Measurements from ENCODE around the gene MOV10L1.

GRCh38 chr22:50186761-50187523 is 97.1 kb downstream of the MOV10L1 start:
- TF ChIP-seq CTCF (conservative IDR thresholded peaks at IDR 0.05; ENCODE audit: low read length), result no peak
- no peak for TF ChIP-seq EZH2phosphoT487 (IDR thresholded peaks at IDR 0.05; ENCODE audit: borderline replicate concordance, low read depth, low read length)
